ENCODE measurements around the gene HIVEP1.
A peak's percentile ranks its signal among the peaks of the same experiment; 100 is the strongest.

HIVEP1 gene

DNA sequence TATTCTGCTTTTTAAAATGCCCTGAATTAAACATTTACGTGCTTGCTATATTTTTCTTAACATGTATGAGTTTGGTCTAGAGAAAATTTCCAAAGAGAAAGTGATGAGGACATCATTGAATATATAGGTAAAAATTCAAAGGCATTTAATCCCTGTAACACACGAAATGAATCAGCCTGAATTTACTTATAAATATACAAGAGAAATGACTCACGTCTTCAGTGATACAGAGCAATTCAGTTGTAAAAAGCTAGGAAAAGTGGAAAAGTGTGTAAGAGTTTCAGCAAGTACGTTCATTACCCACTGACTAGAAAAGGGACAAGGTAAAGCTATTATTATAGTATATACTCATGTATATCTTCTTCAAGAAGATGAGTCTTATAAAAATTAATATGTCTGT, 124.8 kb downstream of the HIVEP1 start:
- no peak for TF ChIP-seq ZFX (IDR thresholded peaks at IDR 0.05; ENCODE audit: borderline replicate concordance)
- H3K27ac ChIP-seq: peak overlapping the region; percentile 59

GRCh38 chr6:12137480-12137879, 125.4 kb downstream of the HIVEP1 start:
- no peak for TF ChIP-seq CTCF (IDR thresholded peaks at IDR 0.05)
- no peak for TF ChIP-seq ZFX (IDR thresholded peaks at IDR 0.05; ENCODE audit: borderline replicate concordance)
- peak overlapping the region; percentile 59 for H3K27ac ChIP-seq

GRCh38 chr6:12138381-12138780, 126.3 kb downstream of the HIVEP1 start:
- H3K27ac ChIP-seq: peak overlapping the region; percentile 59; the same call in 1 of the 2 replicates
- TF ChIP-seq CTCF (IDR thresholded peaks at IDR 0.05): no peak
- no peak for TF ChIP-seq ZFX (IDR thresholded peaks at IDR 0.05; ENCODE audit: borderline replicate concordance)

DNA sequence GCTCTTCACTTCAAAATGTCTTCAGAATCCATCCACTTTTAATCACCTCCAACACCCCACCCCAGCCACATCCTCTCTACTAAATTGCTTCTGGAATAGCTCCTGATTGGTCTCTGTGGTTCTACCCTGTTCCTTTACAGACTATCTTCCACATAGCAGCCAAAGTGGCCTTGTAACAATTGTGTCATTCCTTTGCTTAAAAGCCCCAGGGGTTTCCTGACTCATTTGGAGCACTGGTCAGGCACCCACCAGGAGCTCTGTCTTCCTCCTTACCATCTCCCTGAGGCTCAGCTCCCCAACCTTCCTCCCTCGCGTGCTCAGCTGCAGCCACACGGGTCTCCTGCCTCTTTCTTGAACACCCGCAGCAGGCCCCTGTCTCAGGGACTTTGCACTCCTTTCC, 126.8 kb downstream of the HIVEP1 start:
- no peak for TF ChIP-seq CTCF (IDR thresholded peaks at IDR 0.05)
- no peak for TF ChIP-seq ZFX (IDR thresholded peaks at IDR 0.05; ENCODE audit: borderline replicate concordance)
- no peak overlapping the region for H3K27ac ChIP-seq

DNA sequence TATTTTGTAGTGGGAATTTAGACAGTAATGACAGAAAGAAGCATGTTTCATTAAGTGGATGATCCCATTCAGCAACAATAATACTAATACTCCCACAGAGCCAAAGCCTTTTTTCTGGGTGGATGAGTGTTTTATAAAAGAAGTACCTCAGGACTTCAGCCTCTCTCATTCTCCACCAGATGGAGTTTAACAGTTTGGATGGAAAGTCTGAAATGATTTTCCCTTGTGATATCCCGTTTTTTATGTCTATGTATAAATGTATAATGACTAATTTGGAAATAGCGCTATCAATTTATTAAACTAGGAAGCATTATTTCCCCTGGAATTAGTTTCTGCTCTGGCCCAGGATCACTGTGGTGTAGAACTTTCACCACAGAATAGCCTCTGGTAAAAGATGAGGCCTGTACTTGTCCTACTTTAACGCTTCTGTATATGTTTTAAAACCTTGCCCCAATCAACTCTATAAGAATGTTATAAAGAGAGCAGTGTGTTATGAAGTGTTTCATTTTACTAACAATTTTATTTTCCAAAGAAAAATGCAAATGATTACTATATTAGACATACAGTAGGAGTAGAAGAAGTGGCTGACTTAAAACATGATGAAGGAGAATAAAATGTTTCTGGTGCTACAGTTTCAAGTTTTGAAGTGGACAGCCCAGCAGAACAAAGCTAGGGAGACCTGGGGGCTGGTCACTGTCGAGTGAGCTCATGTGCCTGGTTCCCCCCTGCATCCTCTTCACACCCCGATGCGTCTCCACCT, 135.6 kb downstream of the HIVEP1 start:
- H3K27ac ChIP-seq: no peak overlapping the region
- no peak for TF ChIP-seq CTCF (IDR thresholded peaks at IDR 0.05)
- TF ChIP-seq ZFX (IDR thresholded peaks at IDR 0.05; ENCODE audit: borderline replicate concordance): no peak

DNA sequence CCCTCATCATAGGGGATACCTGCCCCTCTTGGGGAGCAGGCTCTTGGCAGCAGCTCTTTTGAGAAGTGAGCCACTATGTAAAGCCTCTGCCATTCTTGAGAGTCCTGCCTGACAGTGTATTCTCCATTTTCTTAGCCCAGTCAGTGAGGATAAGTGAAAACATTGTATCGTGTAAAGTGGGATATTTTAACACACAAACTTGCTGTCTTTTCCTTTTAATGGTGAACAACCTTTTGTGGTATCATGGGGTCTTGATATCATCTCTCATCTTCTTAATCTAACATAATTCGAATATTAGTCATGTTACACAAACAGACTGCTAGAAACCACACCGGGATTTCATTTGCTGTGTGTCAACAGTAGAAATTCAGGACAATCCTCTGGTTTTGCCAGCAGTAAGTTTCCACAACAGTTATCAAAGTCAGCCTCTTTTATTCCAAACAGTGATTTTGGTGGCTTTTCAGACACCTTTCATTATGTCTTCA, 136.2 kb downstream of the HIVEP1 start:
- no peak overlapping the region for H3K27ac ChIP-seq
- TF ChIP-seq CTCF (IDR thresholded peaks at IDR 0.05) (no peak), ZFX (IDR thresholded peaks at IDR 0.05; ENCODE audit: borderline replicate concordance) (no peak)

- H3K27ac ChIP-seq: no peak overlapping the region
- TF ChIP-seq ZFX (IDR thresholded peaks at IDR 0.05; ENCODE audit: borderline replicate concordance) (no peak), CTCF (IDR thresholded peaks at IDR 0.05) (no peak)
Observed at GRCh38 chr6:12148841-12149240, 136.7 kb downstream of the HIVEP1 start.
